ENCODE measurements around the gene UTP4.

DNA sequence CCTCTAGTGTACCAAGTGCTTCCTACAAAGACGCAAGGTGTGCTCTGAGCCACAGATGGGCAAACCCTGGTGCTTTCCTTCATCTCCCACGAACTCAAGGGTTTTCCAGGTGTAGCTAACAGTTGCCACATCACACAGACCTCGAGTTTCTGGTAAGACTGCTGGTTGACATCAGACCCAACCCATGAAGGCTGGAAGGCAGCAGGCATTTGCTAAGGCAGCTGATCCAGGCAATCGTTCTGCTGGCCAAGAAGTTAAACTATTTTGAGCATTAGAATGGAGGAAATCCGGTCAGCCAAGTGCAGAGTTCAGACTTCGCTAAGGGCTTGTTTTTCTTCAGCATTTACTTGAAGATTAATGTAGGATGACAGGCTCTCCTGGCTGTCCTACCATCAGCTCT is 15.5 kb upstream of the UTP4 start:
- TF ChIP-seq, protein P1, sequence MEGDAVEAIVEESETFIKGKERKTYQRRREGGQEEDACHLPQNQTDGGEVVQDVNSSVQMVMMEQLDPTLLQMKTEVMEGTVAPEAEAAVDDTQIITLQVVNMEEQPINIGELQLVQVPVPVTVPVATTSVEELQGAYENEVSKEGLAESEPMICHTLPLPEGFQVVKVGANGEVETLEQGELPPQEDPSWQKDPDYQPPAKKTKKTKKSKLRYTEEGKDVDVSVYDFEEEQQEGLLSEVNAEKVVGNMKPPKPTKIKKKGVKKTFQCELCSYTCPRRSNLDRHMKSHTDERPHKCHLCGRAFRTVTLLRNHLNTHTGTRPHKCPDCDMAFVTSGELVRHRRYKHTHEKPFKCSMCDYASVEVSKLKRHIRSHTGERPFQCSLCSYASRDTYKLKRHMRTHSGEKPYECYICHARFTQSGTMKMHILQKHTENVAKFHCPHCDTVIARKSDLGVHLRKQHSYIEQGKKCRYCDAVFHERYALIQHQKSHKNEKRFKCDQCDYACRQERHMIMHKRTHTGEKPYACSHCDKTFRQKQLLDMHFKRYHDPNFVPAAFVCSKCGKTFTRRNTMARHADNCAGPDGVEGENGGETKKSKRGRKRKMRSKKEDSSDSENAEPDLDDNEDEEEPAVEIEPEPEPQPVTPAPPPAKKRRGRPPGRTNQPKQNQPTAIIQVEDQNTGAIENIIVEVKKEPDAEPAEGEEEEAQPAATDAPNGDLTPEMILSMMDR (IDR thresholded peaks at IDR 0.05), result no peak
- TF ChIP-seq POLR2A (IDR thresholded peaks at IDR 0.05) (no peak), EP300 (IDR thresholded peaks at IDR 0.05) (no peak), POLR2AphosphoS5 (IDR thresholded peaks at IDR 0.05) (no peak)

Data from gastroesophageal sphincter (tissue), 3 donors.